DMS114 treated with DMSO at 0.1 percent for 48 hours (cell line): Measurements from ENCODE around the gene MNX1.

Experiments used
- DNase-seq: peaks from one replicate; lab custom pipeline; 2025; ENCODE audit not compliant: unreplicated experiment; lab: John Stamatoyannopoulos, UW

MNX1 gene

GRCh38 chr7:156979711-156980110 is 30.8 kb downstream of the MNX1 start:
- DNase-seq, result no peak

GRCh38 chr7:156979007-156979606 is 31.4 kb downstream of the MNX1 start:
- no peak for DNase-seq

- no peak for DNase-seq
Measured at GRCh38 chr7:156975620-156976019, 34.8 kb downstream of the MNX1 start.

- DNase-seq, result no peak
Measured at GRCh38 chr7:156969972-156970420, 40.5 kb downstream of the MNX1 start.

- DNase-seq, result no peak
Measured at GRCh38 chr7:156968183-156968582, 42.3 kb downstream of the MNX1 start.

GRCh38 chr7:156966387-156966786 is 44.1 kb downstream of the MNX1 start:
- DNase-seq, result no peak

GRCh38 chr7:156964971-156965370 is 45.5 kb downstream of the MNX1 start:
- DNase-seq, result no peak

- no peak for DNase-seq
Measured at GRCh38 chr7:156963472-156963871, 47.0 kb downstream of the MNX1 start.

- no peak for DNase-seq
Measured at GRCh38 chr7:156962897-156963296, 47.6 kb downstream of the MNX1 start.

GRCh38 chr7:156962145-156962544 is 48.3 kb downstream of the MNX1 start:
- DNase-seq, result no peak

GRCh38 chr7:156956727-156957126 is 53.7 kb downstream of the MNX1 start:
- no peak for DNase-seq

GRCh38 chr7:156954941-156955340 is 55.5 kb downstream of the MNX1 start:
- DNase-seq, result no peak
